C4-2B (cell line): ENCODE data around the gene PRKG1.

Experiments used
- H3K27ac ChIP-seq: fragments of 450-650 bp; 2 replicates; pipeline ENCODE4 v1.5.1; 2017
- ZFX ChIP-seq: fragments of 450-650 bp; IDR thresholded peaks from 2 replicates; pipeline ENCODE4 v1.6.1; 2017
- TF ChIP-seq, protein P1 (sequence below): fragments of 450-650 bp; conservative IDR thresholded peaks from 2 replicates; pipeline ENCODE4 v1.5.1; 2017; ENCODE audit warnings: mild to moderate bottlenecking

PRKG1 gene

DNA sequence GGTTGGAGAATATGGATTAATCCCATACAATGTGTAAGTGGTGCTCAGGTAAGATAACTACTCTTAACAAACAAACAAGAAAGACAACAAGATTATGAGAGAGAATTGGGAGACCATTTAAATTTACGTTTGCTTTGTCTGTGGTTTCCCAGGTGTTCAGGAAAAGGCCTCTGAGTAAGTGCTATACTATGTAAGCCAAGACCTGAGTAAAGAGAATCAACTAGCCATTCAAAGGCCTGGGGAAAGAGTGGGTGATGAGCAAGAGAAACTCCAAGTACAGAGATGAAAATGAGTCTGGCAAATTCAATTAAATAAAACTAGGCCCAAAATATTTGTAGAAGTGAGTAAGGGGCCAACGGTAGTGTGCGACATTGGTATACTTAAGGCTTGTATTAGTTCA lies 615.2 kb downstream of the PRKG1 start:
- no peak overlapping the region for H3K27ac ChIP-seq
- TF ChIP-seq, protein P1, sequence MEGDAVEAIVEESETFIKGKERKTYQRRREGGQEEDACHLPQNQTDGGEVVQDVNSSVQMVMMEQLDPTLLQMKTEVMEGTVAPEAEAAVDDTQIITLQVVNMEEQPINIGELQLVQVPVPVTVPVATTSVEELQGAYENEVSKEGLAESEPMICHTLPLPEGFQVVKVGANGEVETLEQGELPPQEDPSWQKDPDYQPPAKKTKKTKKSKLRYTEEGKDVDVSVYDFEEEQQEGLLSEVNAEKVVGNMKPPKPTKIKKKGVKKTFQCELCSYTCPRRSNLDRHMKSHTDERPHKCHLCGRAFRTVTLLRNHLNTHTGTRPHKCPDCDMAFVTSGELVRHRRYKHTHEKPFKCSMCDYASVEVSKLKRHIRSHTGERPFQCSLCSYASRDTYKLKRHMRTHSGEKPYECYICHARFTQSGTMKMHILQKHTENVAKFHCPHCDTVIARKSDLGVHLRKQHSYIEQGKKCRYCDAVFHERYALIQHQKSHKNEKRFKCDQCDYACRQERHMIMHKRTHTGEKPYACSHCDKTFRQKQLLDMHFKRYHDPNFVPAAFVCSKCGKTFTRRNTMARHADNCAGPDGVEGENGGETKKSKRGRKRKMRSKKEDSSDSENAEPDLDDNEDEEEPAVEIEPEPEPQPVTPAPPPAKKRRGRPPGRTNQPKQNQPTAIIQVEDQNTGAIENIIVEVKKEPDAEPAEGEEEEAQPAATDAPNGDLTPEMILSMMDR: no peak
- TF ChIP-seq ZFX: no peak

GRCh38 chr10:51691135-51691534 lies 616.8 kb downstream of the PRKG1 start:
- no peak for TF ChIP-seq ZFX
- TF ChIP-seq, protein P1: no peak
- no peak overlapping the region for H3K27ac ChIP-seq

GRCh38 chr10:51694086-51694768 lies 619.9 kb downstream of the PRKG1 start:
- no peak overlapping the region for H3K27ac ChIP-seq
- TF ChIP-seq ZFX: no peak
- TF ChIP-seq, protein P1: no peak

DNA sequence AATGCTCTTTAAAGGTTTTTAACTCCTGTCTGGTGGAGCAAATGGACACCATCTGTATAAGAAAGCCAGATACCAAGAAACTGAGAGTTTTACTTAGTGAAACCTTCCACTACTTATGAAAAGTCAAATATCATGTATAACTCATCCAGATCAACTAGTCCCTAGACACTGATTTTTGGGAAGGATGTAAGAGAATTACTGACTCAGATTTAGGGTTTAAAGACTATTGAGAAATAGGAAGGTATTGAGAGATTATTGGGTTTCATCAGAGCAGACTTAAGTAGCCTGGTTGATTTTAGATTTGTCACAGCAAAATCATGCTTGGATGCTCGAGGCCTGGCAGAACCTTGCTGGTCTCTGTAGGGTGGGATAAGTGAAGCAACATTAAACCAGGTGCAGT lies 622.0 kb downstream of the PRKG1 start:
- no peak for TF ChIP-seq ZFX
- TF ChIP-seq, protein P1: no peak

DNA sequence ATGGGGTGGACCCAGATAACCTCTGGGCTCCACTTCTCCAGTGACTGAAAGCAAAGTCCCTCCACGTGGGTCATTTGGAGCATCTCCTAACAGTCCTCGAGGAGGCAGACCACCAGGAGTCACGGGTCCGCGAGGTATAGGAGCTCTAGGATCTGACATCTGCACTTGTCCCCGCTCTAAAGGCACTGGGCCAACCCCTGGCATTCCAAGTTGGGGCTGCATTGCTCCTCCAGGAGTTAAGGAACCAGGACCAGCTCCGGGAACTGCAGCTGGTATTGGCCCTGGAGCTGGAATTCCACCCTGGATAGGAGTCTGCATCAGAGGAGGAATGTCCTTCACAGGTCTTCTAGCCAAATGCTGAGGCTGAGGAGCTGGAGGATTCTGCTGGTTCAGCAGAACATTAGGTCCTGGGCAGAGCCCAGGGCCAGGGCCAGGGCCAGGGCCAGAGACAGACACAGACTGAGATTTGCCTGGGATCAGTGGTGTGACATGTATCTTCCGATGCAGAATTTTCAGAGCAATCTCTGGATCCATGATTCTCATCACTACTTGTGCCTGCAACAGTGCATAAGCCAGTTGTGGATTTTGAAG lies 624.3 kb downstream of the PRKG1 start:
- TF ChIP-seq, protein P1: no peak
- TF ChIP-seq ZFX: no peak
- peak overlapping the region; percentile 80 for H3K27ac ChIP-seq

More for the DNA sequence above, 622.0 kb downstream of the PRKG1 start:
- H3K27ac ChIP-seq: no peak overlapping the region

DNA sequence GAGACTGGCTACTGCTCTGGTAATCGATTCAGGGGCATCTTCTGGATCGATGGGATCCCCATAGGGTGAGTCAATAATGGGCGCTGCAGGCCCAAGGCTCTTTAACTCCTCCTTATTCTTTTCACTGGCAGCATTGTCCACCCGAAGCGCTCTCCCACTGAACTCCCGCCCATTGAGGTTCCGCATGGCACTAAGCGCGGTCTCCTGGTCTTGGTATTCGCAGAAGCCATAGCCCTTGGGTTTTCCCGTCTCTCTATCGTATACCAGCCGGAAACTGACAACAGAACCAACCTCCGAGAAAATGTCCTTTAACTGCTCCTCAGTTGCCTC lies 624.8 kb downstream of the PRKG1 start:
- peak; percentile 34; the same call in 1 of the 2 replicates for TF ChIP-seq ZFX
- TF ChIP-seq, protein P1: no peak
- peak overlapping the region; percentile 80 for H3K27ac ChIP-seq

GRCh38 chr10:51699475-51700227 lies 625.4 kb downstream of the PRKG1 start, which contains the start of gene CSTF2T:
Gene CSTF2T, minus strand, starts transcription at chr10:51699595. Its CDS starts 46 bp downstream, at chr10:51699549.
- TF ChIP-seq, protein P1: no peak
- TF ChIP-seq ZFX: no peak
- H3K27ac ChIP-seq: peak within 1 kb of the TSS; percentile 80
